ENCODE results near the gene SERPINB10. TPM values are rescaled to one million over a fixed set of nuclear protein-coding genes. Genes with fewer than 3 reads are reported as not detected.

Gene SERPINB10
- polyA plus RNA-seq, 3 donors: 1.3 to 2.0 (median 1.3) TPM

- Histone ChIP-seq H3K27ac (ENCODE audit: low read depth in 1 of 2, low read length in 2 of 2) (no peak overlapping the region), H3K4me1 (ENCODE audit: control insufficient read depth in 1 of 2, insufficient read depth in 2 of 2, low read length in 2 of 2) (peaks cover 22 to 24% of the 10 kb centered on the region in 2 donors), H3K9me3 (replicated peaks in 1 of 2; ENCODE audit: control insufficient read depth in 1 of 2, insufficient read depth in 1 of 2, low read length in 2 of 2) (no peaks in the 10 kb centered on the region), H2AFZ (ENCODE audit: insufficient read depth, low read depth, low read length, poor library complexity, severe bottlenecking) (no peak overlapping the region), H3K4me3 (replicated peaks in 1 of 3; ENCODE audit: low read depth in 2 of 3, low read length in 3 of 3) (no peak overlapping the region), H3K4me2 (replicated peaks; ENCODE audit: extremely low read depth, low read length, poor library complexity, severe bottlenecking) (no peak overlapping the region), H3K9ac (ENCODE audit: insufficient read depth, low read length, poor library complexity, severe bottlenecking) (no peak overlapping the region), H3K79me2 (ENCODE audit: insufficient read depth, low read length) (no peaks in the 10 kb centered on the region), H4K20me1 (ENCODE audit: insufficient read depth, low read length) (no peaks in the 10 kb centered on the region), H3K36me3 (replicated peaks in 1 of 2; ENCODE audit: control insufficient read depth in 1 of 2, insufficient read depth in 2 of 2, low read length in 2 of 2) (no peaks in the 10 kb centered on the region), H3K27me3 (ENCODE audit: control insufficient read depth in 2 of 2, insufficient read depth in 2 of 2, low read length in 2 of 2) (no peaks in the 10 kb centered on the region)
- Mint-ChIP-seq H3K27ac (no peak overlapping the region), H3K9me3 (peaks cover 0 to 15% (median 0%) of the 10 kb centered on the region in 7 donors), H3K27me3 (ENCODE audit: low read depth in 3 of 3) (peaks cover 0 to 3% (median 0%) of the 10 kb centered on the region in 3 donors), H3K36me3 (no peaks in the 10 kb centered on the region), H3K4me1 (peaks cover 30% of the 10 kb centered on the region), H3K4me3 (no peak overlapping the region)
- WGBS (ENCODE audit: insufficient coverage): no CpG with 5 or more reads among the region's 1 CpG
- DNase-seq: peak in 1 of 3 donors; percentile 67
- no peak for TF ChIP-seq CTCF (IDR thresholded peaks at IDR 0.05)
- intact Hi-C loops (cut with micrococcal nuclease): no loop called here
These were observed 35.9 kb upstream of the SERPINB10 start for GRCh38 chr18:63871836-63872235.

- Mint-ChIP-seq H3K36me3 (no peaks in the 10 kb centered on the region), H3K4me3 (no peak overlapping the region), H3K9me3 (peaks cover 0 to 15% (median 0%) of the 10 kb centered on the region in 7 donors), H3K27ac (no peak overlapping the region), H3K27me3 (ENCODE audit: low read depth in 3 of 3) (peaks cover 0 to 3% (median 0%) of the 10 kb centered on the region in 3 donors), H3K4me1 (peaks cover 26% of the 10 kb centered on the region)
- intact Hi-C loops (cut with micrococcal nuclease): no loop called here
- Histone ChIP-seq H2AFZ (ENCODE audit: insufficient read depth, low read depth, low read length, poor library complexity, severe bottlenecking) (no peak overlapping the region), H3K9ac (ENCODE audit: insufficient read depth, low read length, poor library complexity, severe bottlenecking) (no peak overlapping the region), H3K79me2 (ENCODE audit: insufficient read depth, low read length) (no peaks in the 10 kb centered on the region), H3K27me3 (ENCODE audit: control insufficient read depth in 2 of 2, insufficient read depth in 2 of 2, low read length in 2 of 2) (no peaks in the 10 kb centered on the region), H4K20me1 (ENCODE audit: insufficient read depth, low read length) (no peaks in the 10 kb centered on the region), H3K4me1 (ENCODE audit: control insufficient read depth in 1 of 2, insufficient read depth in 2 of 2, low read length in 2 of 2) (peaks cover 22 to 24% of the 10 kb centered on the region in 2 donors), H3K9me3 (replicated peaks in 1 of 2; ENCODE audit: control insufficient read depth in 1 of 2, insufficient read depth in 1 of 2, low read length in 2 of 2) (no peaks in the 10 kb centered on the region), H3K4me3 (replicated peaks in 1 of 3; ENCODE audit: low read depth in 2 of 3, low read length in 3 of 3) (no peak overlapping the region), H3K27ac (ENCODE audit: low read depth in 1 of 2, low read length in 2 of 2) (no peak overlapping the region), H3K4me2 (replicated peaks; ENCODE audit: extremely low read depth, low read length, poor library complexity, severe bottlenecking) (no peak overlapping the region), H3K36me3 (replicated peaks in 1 of 2; ENCODE audit: control insufficient read depth in 1 of 2, insufficient read depth in 2 of 2, low read length in 2 of 2) (no peaks in the 10 kb centered on the region)
- no peak for TF ChIP-seq CTCF (IDR thresholded peaks at IDR 0.05)
- DNase-seq: no peak
These were observed 35.2 kb upstream of the SERPINB10 start for GRCh38 chr18:63872586-63872985.
